WTC11 (cell line): ENCODE measurements around the gene FGD6. TPM values are rescaled to one million over a fixed set of nuclear protein-coding genes. Genes with fewer than 3 reads are reported as not detected.

Experiments
- ATAC-seq: fragments of 200-7000 bp; cut with Tn5 transposase; 2 replicates; pipeline ENCODE4 v1.10.0; 2021; ENCODE audit warnings: mild to moderate bottlenecking, moderate library complexity
- CTCF ChIA-PET: fragments of 300-600 bp; sonication (Branson Sonifier 250); formaldehyde crosslinking; loops from one replicate; lab custom pipeline; 2021; ENCODE audit warnings: antibody characterized with exemption; lab: Charles Lee
- POLR2A ChIA-PET: fragments of 350-600 bp; sonication (Branson Sonifier 250); formaldehyde crosslinking; loops from one replicate; lab custom pipeline; 2021; ENCODE audit warnings: antibody characterized with exemption; lab: Charles Lee
- DNase-seq: peaks from one replicate; pipeline ENCODE4 v3.0.0; 2021; ENCODE audit warnings: low spot score
- H3K27ac Mint-ChIP-seq: 2 replicates; pipeline ENCODE4 v1.8.0; 2021; ENCODE audit warnings: mixed read lengths
- H3K27me3 Mint-ChIP-seq: 2 replicates; pipeline ENCODE4 v1.8.0; 2021; ENCODE audit warnings: low read depth, mild to moderate bottlenecking, moderate library complexity, mixed read lengths
- H3K36me3 Mint-ChIP-seq: 2 replicates; pipeline ENCODE4 v1.8.0; 2021; ENCODE audit warnings: mixed read lengths
- H3K4me1 Mint-ChIP-seq: 2 replicates; pipeline ENCODE4 v1.8.0; 2022; ENCODE audit warnings: mixed read lengths
- H3K4me3 Mint-ChIP-seq: 2 replicates; pipeline ENCODE4 v1.8.0; 2021; ENCODE audit warnings: mild to moderate bottlenecking, moderate library complexity, mixed read lengths
- H3K9me3 Mint-ChIP-seq: 2 replicates; pipeline ENCODE4 v1.8.0; 2021; ENCODE audit warnings: mixed read lengths
- IRF2 ChIP-seq: sonication (generic); formaldehyde crosslinking; IDR thresholded peaks from 2 replicates; pipeline ENCODE4 v1.8.0; 2022; ENCODE audit warnings: low read depth, missing genetic modification reagents, borderline replicate concordance
- KAT7 ChIP-seq: sonication (generic); formaldehyde crosslinking; IDR thresholded peaks from 2 replicates; pipeline ENCODE4 v1.8.1; 2023; ENCODE audit warnings: missing genetic modification reagents, mild to moderate bottlenecking, borderline replicate concordance
- NR3C1 ChIP-seq: sonication (generic); formaldehyde crosslinking; conservative IDR thresholded peaks from 2 replicates; pipeline ENCODE4 v1.8.1; 2023; ENCODE audit warnings: low read depth, mild to moderate bottlenecking, missing genetic modification reagents
- RELA ChIP-seq: sonication (generic); formaldehyde crosslinking; IDR thresholded peaks from 2 replicates; pipeline ENCODE4 v1.8.1; 2022; ENCODE audit warnings: missing genetic modification reagents, mild to moderate bottlenecking, borderline replicate concordance
- TEAD4 ChIP-seq: sonication (generic); formaldehyde crosslinking; IDR thresholded peaks from 2 replicates; pipeline ENCODE4 v1.8.0; 2022; ENCODE audit warnings: mild to moderate bottlenecking, missing genetic modification reagents
- ZNF423 ChIP-seq: fragments of 250-450 bp; sonication (Bioruptor Pico); IDR thresholded peaks from 2 replicates; pipeline ENCODE4 v2.1.2; 2022; ENCODE audit warnings: mild to moderate bottlenecking, moderate library complexity
- total RNA-seq: library from RNA; stranded (reverse); gene quantifications from 3 replicates; pipeline ENCODE4 v1.2.3, GENCODE V29; 2021
- TF ChIP-seq, protein P1 (sequence below): sonication (generic); formaldehyde crosslinking; IDR thresholded peaks from 2 replicates; pipeline ENCODE4 v1.8.0; 2022; ENCODE audit warnings: mild to moderate bottlenecking, missing genetic modification reagents
- TF ChIP-seq, protein P2 (sequence below): sonication (generic); formaldehyde crosslinking; IDR thresholded peaks from 2 replicates; pipeline ENCODE4 v1.8.1; 2023; ENCODE audit warnings: mild to moderate bottlenecking, missing genetic modification reagents, moderate library complexity
- TF ChIP-seq, protein P3 (sequence below): sonication (generic); formaldehyde crosslinking; IDR thresholded peaks from 2 replicates; pipeline ENCODE4 v1.8.1; 2022; ENCODE audit warnings: low read depth, mild to moderate bottlenecking, moderate library complexity, missing genetic modification reagents, borderline replicate concordance
- TF ChIP-seq, protein P4 (sequence below): sonication (generic); formaldehyde crosslinking; conservative IDR thresholded peaks from 2 replicates; pipeline ENCODE4 v1.8.1; 2023; ENCODE audit warnings: mild to moderate bottlenecking, low read depth, missing genetic modification reagents, moderate library complexity
- TF ChIP-seq, protein P5 (sequence below): fragments of 250-450 bp; sonication (Bioruptor Pico); IDR thresholded peaks from 2 replicates; pipeline ENCODE4 v1.9.0; 2021; ENCODE audit warnings: mild to moderate bottlenecking
- TF ChIP-seq, protein P6 (sequence below): sonication (generic); formaldehyde crosslinking; IDR thresholded peaks from 2 replicates; pipeline ENCODE4 v1.8.1; 2023; ENCODE audit warnings: mild to moderate bottlenecking, moderate library complexity, missing genetic modification reagents
- TF ChIP-seq, protein P7 (sequence below): fragments of 250-450 bp; sonication (Bioruptor Pico); IDR thresholded peaks from 2 replicates; pipeline ENCODE4 v1.9.0; 2021; ENCODE audit warnings: mild to moderate bottlenecking

The FGD6 gene
- total RNA-seq, 1 experiment from 2014 or later: 28.2 TPM

DNA sequence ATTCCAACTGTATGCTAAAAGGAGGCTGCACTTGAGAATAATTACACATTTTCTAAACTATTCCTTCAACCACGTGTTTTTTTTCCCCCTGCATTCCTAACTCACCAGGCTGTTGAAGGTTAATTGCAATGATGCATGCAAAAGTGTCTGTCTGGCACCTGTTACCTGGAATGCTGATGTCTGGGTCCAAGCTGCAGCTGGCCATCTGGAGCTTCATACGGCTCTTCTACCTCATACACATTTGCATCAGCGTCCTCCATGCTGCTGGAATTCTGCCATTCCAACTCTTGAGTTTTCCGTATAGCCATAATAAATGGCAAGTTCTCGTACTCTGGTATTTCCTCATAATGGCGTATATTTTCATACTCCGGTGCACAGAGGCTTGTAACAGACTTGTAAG is 8.6 kb downstream of the FGD6 start:
- ChIA-PET CTCF (no interaction called here), POLR2A (interaction anchor here (4.9 kb wide), 1 partner anchor 8 kb away, joined by 24 read pairs; the partner anchor contains the start of genes FGD6 and VEZT)
- peak overlapping the region; percentile 66; the same call in 1 of the 2 replicates for H3K27ac Mint-ChIP-seq
- TF ChIP-seq, protein P1, sequence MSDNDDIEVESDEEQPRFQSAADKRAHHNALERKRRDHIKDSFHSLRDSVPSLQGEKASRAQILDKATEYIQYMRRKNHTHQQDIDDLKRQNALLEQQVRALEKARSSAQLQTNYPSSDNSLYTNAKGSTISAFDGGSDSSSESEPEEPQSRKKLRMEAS (CRISPR knock-in tag): no peak
- TF ChIP-seq, protein P2, sequence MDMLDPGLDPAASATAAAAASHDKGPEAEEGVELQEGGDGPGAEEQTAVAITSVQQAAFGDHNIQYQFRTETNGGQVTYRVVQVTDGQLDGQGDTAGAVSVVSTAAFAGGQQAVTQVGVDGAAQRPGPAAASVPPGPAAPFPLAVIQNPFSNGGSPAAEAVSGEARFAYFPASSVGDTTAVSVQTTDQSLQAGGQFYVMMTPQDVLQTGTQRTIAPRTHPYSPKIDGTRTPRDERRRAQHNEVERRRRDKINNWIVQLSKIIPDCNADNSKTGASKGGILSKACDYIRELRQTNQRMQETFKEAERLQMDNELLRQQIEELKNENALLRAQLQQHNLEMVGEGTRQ (CRISPR knock-in tag): no peak
- TF ChIP-seq RELA (CRISPR knock-in tag) (no peak), KAT7 (no peak)
- TF ChIP-seq, protein P3, sequence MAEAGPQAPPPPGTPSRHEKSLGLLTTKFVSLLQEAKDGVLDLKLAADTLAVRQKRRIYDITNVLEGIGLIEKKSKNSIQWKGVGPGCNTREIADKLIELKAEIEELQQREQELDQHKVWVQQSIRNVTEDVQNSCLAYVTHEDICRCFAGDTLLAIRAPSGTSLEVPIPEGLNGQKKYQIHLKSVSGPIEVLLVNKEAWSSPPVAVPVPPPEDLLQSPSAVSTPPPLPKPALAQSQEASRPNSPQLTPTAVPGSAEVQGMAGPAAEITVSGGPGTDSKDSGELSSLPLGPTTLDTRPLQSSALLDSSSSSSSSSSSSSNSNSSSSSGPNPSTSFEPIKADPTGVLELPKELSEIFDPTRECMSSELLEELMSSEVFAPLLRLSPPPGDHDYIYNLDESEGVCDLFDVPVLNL (CRISPR knock-in tag): no peak
- no peak for ATAC-seq
- H3K4me1 Mint-ChIP-seq: peaks cover 75% of the 10 kb centered on the region
- H3K36me3 Mint-ChIP-seq: peaks cover 15% of the 10 kb centered on the region
- no peaks in the 10 kb centered on the region for H3K27me3 Mint-ChIP-seq
- H3K9me3 Mint-ChIP-seq: no peaks in the 10 kb centered on the region
- no peak overlapping the region for H3K4me3 Mint-ChIP-seq
- DNase-seq: no peak

DNA sequence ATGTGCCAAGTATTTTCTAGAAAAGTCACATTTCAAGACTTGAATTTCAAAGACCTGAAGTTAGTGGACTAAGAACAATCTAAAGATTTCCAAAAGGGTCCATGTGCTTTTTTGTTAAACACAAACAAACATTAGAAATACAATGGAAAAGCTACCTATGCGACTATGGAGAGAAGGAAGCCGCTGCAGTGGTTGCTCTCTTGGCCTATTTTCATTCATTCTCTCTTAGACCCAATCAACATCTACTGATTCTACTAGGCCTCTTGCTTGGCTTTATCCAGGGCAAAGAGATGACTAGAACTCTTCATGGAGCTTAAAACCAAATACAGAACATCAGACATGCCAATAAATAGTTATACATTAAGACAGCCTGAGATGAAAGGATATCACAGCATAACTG is 9.9 kb downstream of the FGD6 start:
- Mint-ChIP-seq H3K36me3 (peaks cover 15% of the 10 kb centered on the region), H3K4me1 (peaks cover 80% of the 10 kb centered on the region), H3K27ac (peak overlapping the region; percentile 94), H3K9me3 (no peaks in the 10 kb centered on the region), H3K4me3 (peak overlapping the region; percentile 11), H3K27me3 (no peaks in the 10 kb centered on the region)
- TF ChIP-seq NR3C1: no peak
- TF ChIP-seq, protein P4, sequence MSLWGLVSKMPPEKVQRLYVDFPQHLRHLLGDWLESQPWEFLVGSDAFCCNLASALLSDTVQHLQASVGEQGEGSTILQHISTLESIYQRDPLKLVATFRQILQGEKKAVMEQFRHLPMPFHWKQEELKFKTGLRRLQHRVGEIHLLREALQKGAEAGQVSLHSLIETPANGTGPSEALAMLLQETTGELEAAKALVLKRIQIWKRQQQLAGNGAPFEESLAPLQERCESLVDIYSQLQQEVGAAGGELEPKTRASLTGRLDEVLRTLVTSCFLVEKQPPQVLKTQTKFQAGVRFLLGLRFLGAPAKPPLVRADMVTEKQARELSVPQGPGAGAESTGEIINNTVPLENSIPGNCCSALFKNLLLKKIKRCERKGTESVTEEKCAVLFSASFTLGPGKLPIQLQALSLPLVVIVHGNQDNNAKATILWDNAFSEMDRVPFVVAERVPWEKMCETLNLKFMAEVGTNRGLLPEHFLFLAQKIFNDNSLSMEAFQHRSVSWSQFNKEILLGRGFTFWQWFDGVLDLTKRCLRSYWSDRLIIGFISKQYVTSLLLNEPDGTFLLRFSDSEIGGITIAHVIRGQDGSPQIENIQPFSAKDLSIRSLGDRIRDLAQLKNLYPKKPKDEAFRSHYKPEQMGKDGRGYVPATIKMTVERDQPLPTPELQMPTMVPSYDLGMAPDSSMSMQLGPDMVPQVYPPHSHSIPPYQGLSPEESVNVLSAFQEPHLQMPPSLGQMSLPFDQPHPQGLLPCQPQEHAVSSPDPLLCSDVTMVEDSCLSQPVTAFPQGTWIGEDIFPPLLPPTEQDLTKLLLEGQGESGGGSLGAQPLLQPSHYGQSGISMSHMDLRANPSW (CRISPR knock-in tag): no peak
- TF ChIP-seq, protein P5, sequence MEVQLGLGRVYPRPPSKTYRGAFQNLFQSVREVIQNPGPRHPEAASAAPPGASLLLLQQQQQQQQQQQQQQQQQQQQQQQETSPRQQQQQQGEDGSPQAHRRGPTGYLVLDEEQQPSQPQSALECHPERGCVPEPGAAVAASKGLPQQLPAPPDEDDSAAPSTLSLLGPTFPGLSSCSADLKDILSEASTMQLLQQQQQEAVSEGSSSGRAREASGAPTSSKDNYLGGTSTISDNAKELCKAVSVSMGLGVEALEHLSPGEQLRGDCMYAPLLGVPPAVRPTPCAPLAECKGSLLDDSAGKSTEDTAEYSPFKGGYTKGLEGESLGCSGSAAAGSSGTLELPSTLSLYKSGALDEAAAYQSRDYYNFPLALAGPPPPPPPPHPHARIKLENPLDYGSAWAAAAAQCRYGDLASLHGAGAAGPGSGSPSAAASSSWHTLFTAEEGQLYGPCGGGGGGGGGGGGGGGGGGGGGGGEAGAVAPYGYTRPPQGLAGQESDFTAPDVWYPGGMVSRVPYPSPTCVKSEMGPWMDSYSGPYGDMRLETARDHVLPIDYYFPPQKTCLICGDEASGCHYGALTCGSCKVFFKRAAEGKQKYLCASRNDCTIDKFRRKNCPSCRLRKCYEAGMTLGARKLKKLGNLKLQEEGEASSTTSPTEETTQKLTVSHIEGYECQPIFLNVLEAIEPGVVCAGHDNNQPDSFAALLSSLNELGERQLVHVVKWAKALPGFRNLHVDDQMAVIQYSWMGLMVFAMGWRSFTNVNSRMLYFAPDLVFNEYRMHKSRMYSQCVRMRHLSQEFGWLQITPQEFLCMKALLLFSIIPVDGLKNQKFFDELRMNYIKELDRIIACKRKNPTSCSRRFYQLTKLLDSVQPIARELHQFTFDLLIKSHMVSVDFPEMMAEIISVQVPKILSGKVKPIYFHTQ (CRISPR knock-in tag): no peak
- TF ChIP-seq, protein P6, sequence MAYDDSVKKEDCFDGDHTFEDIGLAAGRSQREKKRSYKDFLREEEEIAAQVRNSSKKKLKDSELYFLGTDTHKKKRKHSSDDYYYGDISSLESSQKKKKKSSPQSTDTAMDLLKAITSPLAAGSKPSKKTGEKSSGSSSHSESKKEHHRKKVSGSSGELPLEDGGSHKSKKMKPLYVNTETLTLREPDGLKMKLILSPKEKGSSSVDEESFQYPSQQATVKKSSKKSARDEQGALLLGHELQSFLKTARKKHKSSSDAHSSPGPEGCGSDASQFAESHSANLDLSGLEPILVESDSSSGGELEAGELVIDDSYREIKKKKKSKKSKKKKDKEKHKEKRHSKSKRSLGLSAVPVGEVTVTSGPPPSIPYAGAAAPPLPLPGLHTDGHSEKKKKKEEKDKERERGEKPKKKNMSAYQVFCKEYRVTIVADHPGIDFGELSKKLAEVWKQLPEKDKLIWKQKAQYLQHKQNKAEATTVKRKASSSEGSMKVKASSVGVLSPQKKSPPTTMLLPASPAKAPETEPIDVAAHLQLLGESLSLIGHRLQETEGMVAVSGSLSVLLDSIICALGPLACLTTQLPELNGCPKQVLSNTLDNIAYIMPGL (CRISPR knock-in tag): no peak
- no peak for TF ChIP-seq IRF2 (CRISPR knock-in tag)
- no peak for TF ChIP-seq TEAD4 (CRISPR knock-in tag)
- no peak for TF ChIP-seq ZNF423 (CRISPR knock-in tag)
- TF ChIP-seq, protein P7, sequence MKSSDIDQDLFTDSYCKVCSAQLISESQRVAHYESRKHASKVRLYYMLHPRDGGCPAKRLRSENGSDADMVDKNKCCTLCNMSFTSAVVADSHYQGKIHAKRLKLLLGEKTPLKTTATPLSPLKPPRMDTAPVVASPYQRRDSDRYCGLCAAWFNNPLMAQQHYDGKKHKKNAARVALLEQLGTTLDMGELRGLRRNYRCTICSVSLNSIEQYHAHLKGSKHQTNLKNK (CRISPR knock-in tag): no peak
- no peak for DNase-seq
- ChIA-PET POLR2A (interaction anchor here (4.9 kb wide), 1 partner anchor 9 kb away, joined by 24 read pairs; the partner anchor contains the start of genes FGD6 and VEZT), CTCF (no interaction called here)
- ATAC-seq: peak; percentile 52
